ENCODE results near the gene MARF1. TPM values are rescaled to one million over a fixed set of nuclear protein-coding genes. Genes with fewer than 3 reads are reported as not detected.

MARF1 gene
- total RNA-seq, 1 experiment from 2014 or later = 57.6 TPM

- CTCF ChIA-PET = no interaction called here
- BruUV-seq (replicated peaks) = no TSS peak
- no peak overlapping the region for H3K4me3 Mint-ChIP-seq (ENCODE audit: low read depth, unreplicated experiment)
- no peak for TF ChIP-seq CTCF (IDR thresholded peaks at IDR 0.05; ENCODE audit: unreplicated experiment)
- H3K27me3 Mint-ChIP-seq (ENCODE audit: unreplicated experiment) = no peaks in the 10 kb centered on the region
- DNase-seq = no peak
- peaks cover 60% of the 10 kb centered on the region for H3K36me3 Mint-ChIP-seq (ENCODE audit: insufficient read depth, unreplicated experiment)
- H3K9me3 Mint-ChIP-seq (ENCODE audit: low read depth, unreplicated experiment) = no peaks in the 10 kb centered on the region
- intact Hi-C loops (cut with micrococcal nuclease; ENCODE audit: unreplicated experiment) = no loop called here
- H3K4me1 Mint-ChIP-seq (ENCODE audit: low read depth, unreplicated experiment) = peaks cover 6% of the 10 kb centered on the region
- no peak overlapping the region for H3K27ac Mint-ChIP-seq (ENCODE audit: unreplicated experiment)
These were observed 6.5 kb downstream of the MARF1 start for GRCh38 chr16:15636392-15636873.

GRCh38 chr16:15635926-15636325 lies 7.0 kb downstream of the MARF1 start:
- Mint-ChIP-seq H3K4me3 (ENCODE audit: low read depth, unreplicated experiment) (no peak overlapping the region), H3K9me3 (ENCODE audit: low read depth, unreplicated experiment) (no peaks in the 10 kb centered on the region), H3K36me3 (ENCODE audit: insufficient read depth, unreplicated experiment) (peaks cover 60% of the 10 kb centered on the region), H3K4me1 (ENCODE audit: low read depth, unreplicated experiment) (peaks cover 1% of the 10 kb centered on the region), H3K27ac (ENCODE audit: unreplicated experiment) (no peak overlapping the region), H3K27me3 (ENCODE audit: unreplicated experiment) (no peaks in the 10 kb centered on the region)
- TF ChIP-seq CTCF (IDR thresholded peaks at IDR 0.05; ENCODE audit: unreplicated experiment) = no peak
- DNase-seq = no peak
- CTCF ChIA-PET = no interaction called here
- intact Hi-C loops (cut with micrococcal nuclease; ENCODE audit: unreplicated experiment) = no loop called here
- no TSS peak for BruUV-seq (replicated peaks)

GRCh38 chr16:15631730-15632409 lies 11.1 kb downstream of the MARF1 start:
- no peak for DNase-seq
- CTCF ChIA-PET = interaction anchor here (0.8 kb wide), 1 partner anchor 10 kb away, joined by 3 read pairs; no protein-coding TSS in a partner anchor
- Mint-ChIP-seq H3K9me3 (ENCODE audit: low read depth, unreplicated experiment) (no peaks in the 10 kb centered on the region), H3K4me1 (ENCODE audit: low read depth, unreplicated experiment) (no peaks in the 10 kb centered on the region), H3K36me3 (ENCODE audit: insufficient read depth, unreplicated experiment) (peaks cover 41% of the 10 kb centered on the region), H3K27ac (ENCODE audit: unreplicated experiment) (no peak overlapping the region), H3K27me3 (ENCODE audit: unreplicated experiment) (no peaks in the 10 kb centered on the region), H3K4me3 (ENCODE audit: low read depth, unreplicated experiment) (no peak overlapping the region)
- TF ChIP-seq CTCF (IDR thresholded peaks at IDR 0.05; ENCODE audit: unreplicated experiment) = no peak
- no TSS peak for BruUV-seq (replicated peaks)
- intact Hi-C loops (cut with micrococcal nuclease; ENCODE audit: unreplicated experiment) = no loop called here

- CTCF ChIA-PET = interaction anchor here (0.6 kb wide), 1 partner anchor 1999 kb away, joined by 6 read pairs; no protein-coding TSS in a partner anchor
- BruUV-seq (replicated peaks) = no TSS peak
- no peak for TF ChIP-seq CTCF (IDR thresholded peaks at IDR 0.05; ENCODE audit: unreplicated experiment)
- no peaks in the 10 kb centered on the region for H3K4me1 Mint-ChIP-seq (ENCODE audit: low read depth, unreplicated experiment)
- no peak overlapping the region for H3K4me3 Mint-ChIP-seq (ENCODE audit: low read depth, unreplicated experiment)
- no peaks in the 10 kb centered on the region for H3K27me3 Mint-ChIP-seq (ENCODE audit: unreplicated experiment)
- H3K9me3 Mint-ChIP-seq (ENCODE audit: low read depth, unreplicated experiment) = no peaks in the 10 kb centered on the region
- no peak for DNase-seq
- peaks cover 30% of the 10 kb centered on the region for H3K36me3 Mint-ChIP-seq (ENCODE audit: insufficient read depth, unreplicated experiment)
- H3K27ac Mint-ChIP-seq (ENCODE audit: unreplicated experiment) = no peak overlapping the region
- intact Hi-C loops (cut with micrococcal nuclease; ENCODE audit: unreplicated experiment) = loop anchor here (10.0 kb wide), 1 partner anchor 63 kb away; no protein-coding TSS in a partner anchor
These were observed 21.1 kb downstream of the MARF1 start for GRCh38 chr16:15621889-15622288.

Measured in Calu3 (cell line).